Ovary (tissue), 9 donors: ENCODE results near the gene LETM1. TPM values are rescaled to one million over a fixed set of nuclear protein-coding genes. Genes with fewer than 3 reads are reported as not detected.

ENCODE experiments used
- DNase-seq, 5 donors: peaks; one replicate each; pipeline ENCODE4 v3.0.0-alpha.2; 2019 to 2020
- H3K27ac ChIP-seq, 2 donors: fragments of 200-600 bp; one replicate each; pipeline versions ENCODE4 v1.5.1 to v1.8.0; 2019 to 2022
- H3K27me3 ChIP-seq: fragments of 200-600 bp; one replicate; pipeline ENCODE4 v1.8.0; 2022
- H3K36me3 ChIP-seq: fragments of 200-600 bp; sonication (generic); one replicate; pipeline ENCODE4 v1.5.1; 2019
- H3K4me1 ChIP-seq: one replicate; pipeline ENCODE4 v1.8.1; 2013; ENCODE audit warnings: mild to moderate bottlenecking, moderate library complexity; ENCODE audit not compliant: insufficient read depth
- H3K4me3 ChIP-seq: fragments of 200-600 bp; sonication (generic); one replicate; pipeline ENCODE4 v1.5.1; 2017
- H3K9me3 ChIP-seq, 2 donors: fragments of 200-600 bp in 1 of 2; sonication (generic) in 1 of 2; one replicate each; pipeline versions ENCODE4 v1.5.1 to v1.8.1; 2013 to 2019; ENCODE audit warnings: mild to moderate bottlenecking in 1 of 2, moderate library complexity in 1 of 2
- CTCF ChIP-seq, 3 donors: fragments of 450-650 bp in 2 of 3; fragments of 200-600 bp in 1 of 3; IDR thresholded peaks; one replicate each; pipeline versions ENCODE4 v1.5.1 to v1.8.0; 2016 to 2022; ENCODE audit warnings: antibody characterized with exemption in 3 of 3, mild to moderate bottlenecking in 1 of 3
- EP300 ChIP-seq: sonication (generic); formaldehyde crosslinking; IDR thresholded peaks from one replicate; pipeline ENCODE4 v1.6.1; 2017; ENCODE audit warnings: antibody characterized with exemption
- POLR2A ChIP-seq: fragments of 450-650 bp; IDR thresholded peaks from one replicate; pipeline ENCODE4 v1.6.1; 2017; ENCODE audit warnings: antibody characterized with exemption, mild to moderate bottlenecking, moderate library complexity
- WGBS, 3 donors: extraction: QIAGEN DNeasy Blood & Tissue Kit in 1 of 3; methylation state at CpG; one replicate each; pipeline versions ENCODE4 v1.1.5 to v1.1.7; 2013 to 2017; 5-methylcytosine and 5-hydroxymethylcytosine counted together
- intact Hi-C, 4 donors: fragments of 100-400 bp; cut with DNase I; formaldehyde crosslinking; loops; one replicate each; pipeline versions ENCODE4 v1.11.0 to v1.15.1; 2022 to 2023
- polyA plus RNA-seq, 2 donors: library from polyadenylated mRNA; stranded (reverse); fragments of 200-250 nt in 1 of 2; fragments of 350-450 nt in 1 of 2; fragmentation: Illumina TruSeq in 1 of 2; extraction: RNeasy Lipid Tissue Mini Kit (QIAGEN cat#74804) in 1 of 2; gene quantifications; one replicate each; pipeline ENCODE4 v1.2.3, GENCODE V29; 2013 to 2014
- total RNA-seq, 7 donors: library from RNA; depleted of rRNA in 2 of 7; stranded (reverse); fragments of >200 nt in 2 of 7; fragmentation: NEBNext Ultra II Directional in 3 of 7; extraction: Animal tissue kit (Norgen Biotek cat#: 25700) in 3 of 7; gene quantifications; one replicate each; pipeline versions ENCODE4 v1.1.0 to v1.2.4, GENCODE V29; 2016 to 2023
- donor health status: DM: no; HTN: no; CAD: no; lungs with moderate emphysema.
- donor health status: DM: no; HTN: no; CAD: no.
- donor health status: Bipolar disorder and iron deficiency.
- donor health status: DM: yes; HTN: yes; CAD: no.
- donor health status: DM: no; HTN: no; CAD: no.
- donor health status: DM: yes; HTN: yes; CAD: no.

Gene LETM1
- total and polyA plus RNA-seq, 9 donors: 9.3 to 43.6 (median 30.5) TPM

GRCh38 chr4:1830234-1830633 is 25.7 kb downstream of the LETM1 start:
- Histone ChIP-seq H3K9me3 (no peaks in the 10 kb centered on the region), H3K36me3 (no peaks in the 10 kb centered on the region), H3K4me1 (no peaks in the 10 kb centered on the region), H3K27ac (no peak overlapping the region), H3K4me3 (no peak overlapping the region), H3K27me3 (no peaks in the 10 kb centered on the region)
- WGBS, 3 donors: 87 to 93% (median 91%) methylated on average over 3 of the region's 3 CpGs
- TF ChIP-seq POLR2A (no peak), CTCF (IDR thresholded peaks at IDR 0.05) (no peak), EP300 (no peak)
- intact Hi-C loops: no loop called here
- no peak for DNase-seq

DNA sequence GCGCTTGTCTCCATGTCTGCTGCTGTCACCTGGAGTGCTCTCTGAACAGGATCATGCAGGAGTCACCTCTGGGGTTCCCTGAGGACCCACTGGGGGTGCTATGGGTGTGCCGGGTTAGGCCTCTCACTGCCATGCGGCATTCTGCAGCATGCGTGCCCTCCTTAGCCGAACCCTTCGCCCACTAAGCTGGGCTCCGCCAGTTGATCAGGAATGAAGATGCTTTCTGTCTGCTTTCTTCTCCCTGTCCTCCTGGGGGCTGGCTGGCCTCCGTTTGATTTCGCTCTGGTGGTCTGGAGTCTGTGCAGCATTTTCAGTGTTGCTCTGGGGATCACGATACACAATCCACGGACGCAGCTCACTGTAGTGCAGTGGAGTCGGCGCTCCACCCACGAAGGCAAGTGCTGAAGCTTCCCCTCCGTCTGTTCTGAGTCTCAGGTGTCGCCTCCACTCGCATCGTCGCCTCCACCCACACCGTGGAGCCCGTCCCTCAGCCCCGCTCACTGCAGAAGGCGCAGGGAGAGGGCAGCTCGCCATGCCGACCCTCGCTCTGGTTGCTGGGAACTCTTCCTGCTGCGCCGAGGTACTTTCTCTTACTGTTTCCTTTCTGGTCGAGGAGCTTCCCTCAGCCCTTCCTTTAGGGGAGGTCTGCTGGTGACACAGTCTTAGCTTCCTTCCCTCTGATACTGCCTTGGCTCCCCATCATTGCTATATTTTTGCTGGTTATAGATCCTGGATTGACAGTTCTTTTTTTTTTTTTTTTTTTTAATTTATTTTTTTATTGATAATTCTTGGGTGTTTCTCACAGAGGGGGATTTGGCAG is 29.2 kb downstream of the LETM1 start:
- WGBS, 3 donors: 87 to 92% (median 90%) methylated on average over 30 of the region's 30 CpGs
- Histone ChIP-seq H3K4me1 (no peaks in the 10 kb centered on the region), H3K27me3 (no peaks in the 10 kb centered on the region), H3K9me3 (no peaks in the 10 kb centered on the region), H3K27ac (no peak overlapping the region), H3K4me3 (no peak overlapping the region), H3K36me3 (no peaks in the 10 kb centered on the region)
- no peak for DNase-seq
- no peak for TF ChIP-seq POLR2A
- no peak for TF ChIP-seq EP300
- TF ChIP-seq CTCF (IDR thresholded peaks at IDR 0.05): no peak
- intact Hi-C loops: no loop called here

DNA sequence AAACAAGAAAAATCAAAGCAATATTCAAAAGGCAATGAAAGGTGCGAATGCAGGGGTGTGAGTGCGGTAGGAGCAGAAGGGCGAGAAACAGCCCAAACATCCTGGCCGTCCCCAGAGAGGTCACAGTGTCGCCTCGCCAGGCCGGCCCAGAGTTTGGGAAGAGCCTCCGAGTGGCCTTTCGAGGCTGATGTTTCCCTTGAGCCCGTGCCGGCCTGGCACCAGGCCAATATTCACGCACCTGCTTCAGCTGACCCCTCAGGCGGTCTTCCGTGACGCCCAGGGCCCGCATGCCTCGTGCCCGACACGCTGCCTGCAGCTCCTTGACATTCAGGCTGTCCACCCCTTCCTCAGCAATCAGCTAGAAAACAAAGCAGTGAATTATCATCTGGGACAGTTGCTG is 30.6 kb downstream of the LETM1 start:
- Histone ChIP-seq H3K9me3 (no peaks in the 10 kb centered on the region), H3K36me3 (no peaks in the 10 kb centered on the region), H3K27ac (no peak overlapping the region), H3K4me1 (no peaks in the 10 kb centered on the region), H3K4me3 (no peak overlapping the region), H3K27me3 (no peaks in the 10 kb centered on the region)
- TF ChIP-seq EP300 (no peak), CTCF (IDR thresholded peaks at IDR 0.05) (no peak), POLR2A (no peak)
- WGBS, 3 donors: 71 to 76% (median 73%) methylated on average over 19 of the region's 19 CpGs
- intact Hi-C loops: no loop called here
- DNase-seq: no peak

DNA sequence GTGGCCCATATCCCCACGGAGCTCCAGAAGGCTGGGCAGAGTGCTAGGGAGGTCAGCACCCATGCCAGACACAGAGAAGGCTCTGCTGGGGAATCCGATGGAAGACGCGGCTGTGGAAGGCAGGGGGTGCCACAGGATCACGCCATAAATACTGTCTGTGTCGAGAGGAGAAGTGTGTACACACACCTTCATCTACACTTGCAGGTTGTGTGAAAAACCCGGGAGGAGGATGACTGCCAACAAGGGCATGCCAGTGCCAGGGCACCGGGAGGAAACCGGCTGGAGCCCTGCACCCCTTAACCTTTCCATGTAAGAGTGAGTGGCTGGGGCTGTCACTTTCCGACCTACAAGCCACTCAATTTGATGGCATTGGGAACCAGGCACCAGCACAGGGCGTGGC is 31.2 kb downstream of the LETM1 start:
- DNase-seq: no peak
- H3K36me3 ChIP-seq: no peaks in the 10 kb centered on the region
- H3K27me3 ChIP-seq: no peaks in the 10 kb centered on the region
- no peaks in the 10 kb centered on the region for H3K4me1 ChIP-seq
- WGBS, 3 donors: 82 to 83% (median 83%) methylated on average over 11 of the region's 11 CpGs
- no peaks in the 10 kb centered on the region for H3K9me3 ChIP-seq
- no peak for TF ChIP-seq POLR2A
- no peak for TF ChIP-seq CTCF (IDR thresholded peaks at IDR 0.05)
- no peak for TF ChIP-seq EP300
- H3K27ac ChIP-seq: no peak overlapping the region
- intact Hi-C loops: no loop called here
- no peak overlapping the region for H3K4me3 ChIP-seq
